Stimulated activated CD8-positive, alpha-beta memory T cell treated with anti-CD3 and anti-CD28 coated beads, Interleukin-7, amount 100 ng/mL, for 4 hours (primary cell): ENCODE data around the gene DPCD.

Experiments used
- DNase-seq, 2 donors: peaks; one replicate each; pipeline ENCODE4 v3.0.0-alpha.2; 2020; ENCODE audit warnings: low read depth in 2 of 2

The DPCD gene

DNA sequence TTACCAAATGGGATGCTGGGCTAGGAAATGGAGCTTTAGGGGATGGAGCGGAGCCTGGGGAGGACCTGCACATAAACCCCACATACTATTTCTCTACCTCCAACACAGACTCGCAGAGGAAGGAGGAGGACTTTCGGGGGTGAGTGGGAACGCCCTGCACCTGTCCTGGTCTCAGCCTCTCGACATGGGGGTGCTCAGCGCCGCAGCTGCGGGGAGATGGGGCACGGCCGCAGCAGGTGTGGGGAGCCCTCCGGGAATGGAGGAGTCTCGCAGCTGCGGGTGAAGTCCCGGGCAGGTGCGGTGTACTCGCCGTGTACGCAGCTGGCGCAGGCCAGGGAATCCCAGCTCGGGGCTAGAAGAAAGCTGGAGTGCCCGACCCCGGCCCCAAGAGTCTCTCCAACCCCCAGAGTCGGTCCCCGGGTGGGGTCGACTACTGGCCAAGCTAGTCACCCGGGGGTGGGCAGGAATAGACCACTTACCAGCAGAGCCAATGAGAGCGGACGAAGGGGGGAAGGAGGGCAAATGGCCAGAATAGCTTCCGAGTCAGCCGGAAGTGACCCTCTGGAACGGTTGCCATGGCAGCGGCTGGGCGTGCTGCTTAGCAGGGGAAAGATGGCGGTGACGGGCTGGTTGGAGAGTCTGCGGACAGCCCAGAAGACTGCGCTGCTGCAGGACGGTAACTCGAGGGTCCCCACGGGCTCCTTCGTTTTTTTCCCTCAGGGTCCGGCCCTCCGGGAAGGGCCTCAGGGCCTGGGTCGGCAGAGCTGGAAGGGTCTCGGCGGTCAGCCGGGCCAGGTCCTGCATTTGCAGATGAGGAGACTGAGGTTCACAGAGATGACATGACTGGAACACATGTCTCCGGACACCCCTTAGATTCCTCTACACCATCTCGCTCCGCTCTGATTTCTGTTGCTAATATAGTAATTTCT, at the start of gene DPCD, which contains the start of gene POLL:
Gene DPCD (plus strand): TSS at position 597 of the 929 bp plus-strand sequence. CDS start 16 bp downstream, at position 613.
Gene POLL (minus strand): TSS at position 533 of the 929 bp plus-strand sequence. CDS start 897 bp downstream, outside the sequence.
- DNase-seq = peak; percentile 84 to 87

- no peak for DNase-seq
Measured at GRCh38 chr10:101538446-101538845, 49.7 kb upstream of the DPCD start.

DNA sequence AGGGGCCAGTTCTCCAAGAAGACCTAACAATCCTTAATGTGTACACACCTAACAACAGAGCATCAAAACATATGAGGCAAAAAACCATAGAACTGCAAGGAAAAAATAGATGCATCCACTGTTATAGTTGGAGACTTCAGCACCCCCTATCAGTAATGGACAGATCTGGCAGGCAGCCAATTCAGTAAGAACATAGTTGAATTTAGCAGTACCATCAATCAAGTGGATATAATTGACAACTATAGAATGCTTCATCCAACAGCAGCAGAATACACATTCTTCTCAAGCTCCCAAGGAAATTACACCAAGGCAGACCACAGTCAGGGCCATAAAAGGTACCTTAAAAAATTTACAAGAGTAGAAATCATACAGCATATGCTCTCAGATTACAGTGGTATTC, 42.2 kb upstream of the DPCD start:
- DNase-seq = no peak

- no peak for DNase-seq
Measured at GRCh38 chr10:101550965-101551364, 37.2 kb upstream of the DPCD start.

GRCh38 chr10:101552442-101552841, 35.7 kb upstream of the DPCD start:
- no peak for DNase-seq

- no peak for DNase-seq
Measured at GRCh38 chr10:101557541-101557940, 30.6 kb upstream of the DPCD start.

- DNase-seq = no peak
Measured at GRCh38 chr10:101558204-101558603, 29.9 kb upstream of the DPCD start.

GRCh38 chr10:101558671-101559595, 29.2 kb upstream of the DPCD start:
- no peak for DNase-seq

- no peak for DNase-seq
Measured at GRCh38 chr10:101559596-101560297, 28.4 kb upstream of the DPCD start.

- DNase-seq = no peak
Measured at GRCh38 chr10:101560298-101561067, 27.6 kb upstream of the DPCD start.

- DNase-seq = no peak
Measured at GRCh38 chr10:101561068-101561915, 26.8 kb upstream of the DPCD start.

DNA sequence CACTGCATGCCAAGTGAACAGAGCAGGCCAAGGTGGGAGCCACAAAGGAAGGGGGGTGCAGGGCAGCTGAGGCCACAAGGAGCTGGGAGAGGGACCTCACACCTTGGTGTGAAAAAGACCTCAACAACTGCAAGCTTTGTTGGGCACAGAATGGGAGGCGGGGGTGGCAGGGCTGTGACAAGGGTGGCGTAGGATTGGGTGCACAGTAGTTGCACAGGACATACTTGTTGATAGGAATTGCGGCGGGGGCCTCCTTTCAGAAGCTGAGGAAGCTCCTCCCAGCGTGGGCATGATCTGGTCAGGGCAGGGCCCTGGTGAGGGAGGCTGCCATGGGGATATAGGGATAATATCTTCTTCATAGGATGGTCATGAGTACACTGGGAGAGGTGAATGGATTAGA, 25.9 kb upstream of the DPCD start:
- no peak for DNase-seq

DNA sequence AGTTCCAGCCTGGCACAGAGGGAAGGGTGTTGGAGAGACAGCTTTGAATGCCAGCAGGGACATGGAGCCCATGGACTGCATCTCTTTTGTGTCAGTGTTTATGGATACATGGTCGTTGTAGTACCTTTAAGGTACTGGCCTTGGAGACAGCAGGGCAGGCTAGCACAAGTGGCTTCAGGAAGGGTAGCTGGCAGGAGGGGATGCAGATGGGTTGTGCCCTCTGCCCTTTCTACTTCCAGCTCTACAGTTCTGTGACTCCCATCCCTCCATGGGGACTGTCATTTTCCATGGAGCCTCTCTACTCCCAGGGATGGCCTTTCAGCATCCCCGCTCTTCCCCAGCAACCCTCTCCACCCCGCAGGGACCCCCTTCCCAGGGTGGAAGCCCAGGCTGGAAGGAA, 25.1 kb upstream of the DPCD start:
- DNase-seq = no peak

DNA sequence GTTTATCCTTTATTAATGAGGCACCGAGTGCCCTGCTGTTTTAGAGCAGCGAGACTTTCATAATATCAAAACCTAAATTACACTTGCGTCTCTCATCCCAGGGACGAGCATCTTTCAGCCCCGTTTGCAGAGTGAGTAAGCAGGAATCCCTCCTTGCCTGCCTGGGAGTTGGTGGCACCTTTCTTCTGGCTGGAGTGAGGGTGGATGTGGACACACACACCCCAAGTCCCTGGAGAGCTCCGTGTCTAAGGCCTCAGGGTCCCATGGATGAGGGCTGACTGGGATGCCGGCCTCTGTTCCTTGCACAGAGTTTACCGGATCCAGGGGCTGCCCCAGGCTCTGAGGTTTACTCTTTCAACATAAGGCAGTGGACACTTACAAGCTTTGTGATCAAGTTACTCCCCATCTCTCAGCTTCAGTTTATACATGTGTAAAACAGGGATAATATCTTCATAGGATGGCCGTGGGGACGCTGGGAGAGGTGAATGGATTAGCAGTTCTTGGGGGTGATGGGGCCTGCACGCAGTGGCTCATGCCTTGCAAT, 24.6 kb upstream of the DPCD start:
- no peak for DNase-seq

DNA sequence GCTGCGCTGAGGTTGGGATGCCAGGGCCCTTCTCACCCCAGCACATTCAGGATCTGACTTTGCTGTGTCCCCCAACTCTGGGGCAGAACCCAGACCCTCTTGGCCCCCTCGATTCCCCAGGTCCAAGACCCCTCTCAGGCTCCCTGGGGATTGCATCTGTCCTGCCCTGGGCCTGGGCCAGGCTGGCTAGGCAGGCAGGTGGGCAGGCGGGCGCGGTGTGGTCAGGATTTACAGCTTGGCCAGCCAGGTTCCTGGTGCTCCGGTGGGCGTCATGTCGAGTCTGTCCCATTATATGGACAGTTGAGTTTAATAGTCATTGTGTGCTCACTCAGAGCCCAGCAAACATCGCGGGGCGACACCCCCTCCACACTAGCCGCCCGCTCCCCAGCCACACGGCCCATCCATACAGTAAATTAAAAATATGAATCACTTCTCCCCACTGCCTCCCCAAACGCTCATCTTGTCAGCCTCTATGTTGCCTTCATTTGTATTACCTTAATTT, 23.6 kb upstream of the DPCD start:
- DNase-seq = no peak

- DNase-seq = no peak
Measured at GRCh38 chr10:101565370-101565900, 22.7 kb upstream of the DPCD start.

DNA sequence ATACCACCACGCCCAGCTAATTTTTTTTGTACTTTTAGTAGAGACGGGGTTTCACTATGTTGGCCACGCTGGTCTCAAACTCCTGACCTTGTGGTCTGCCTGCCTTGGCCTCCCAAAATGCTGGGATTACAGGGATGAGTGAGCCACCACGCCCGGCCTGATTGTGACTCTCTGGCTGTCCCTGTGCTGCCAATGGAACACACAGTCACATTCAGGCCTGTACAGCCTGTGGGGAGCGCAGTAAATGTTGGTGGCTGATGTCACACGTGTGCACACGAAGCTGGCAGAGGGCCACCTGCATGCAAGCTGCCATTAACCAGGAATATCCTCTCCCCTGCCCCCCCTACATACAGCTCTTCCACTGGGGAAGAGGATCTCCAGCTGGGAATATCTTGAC, 22.2 kb upstream of the DPCD start:
- DNase-seq = no peak

DNA sequence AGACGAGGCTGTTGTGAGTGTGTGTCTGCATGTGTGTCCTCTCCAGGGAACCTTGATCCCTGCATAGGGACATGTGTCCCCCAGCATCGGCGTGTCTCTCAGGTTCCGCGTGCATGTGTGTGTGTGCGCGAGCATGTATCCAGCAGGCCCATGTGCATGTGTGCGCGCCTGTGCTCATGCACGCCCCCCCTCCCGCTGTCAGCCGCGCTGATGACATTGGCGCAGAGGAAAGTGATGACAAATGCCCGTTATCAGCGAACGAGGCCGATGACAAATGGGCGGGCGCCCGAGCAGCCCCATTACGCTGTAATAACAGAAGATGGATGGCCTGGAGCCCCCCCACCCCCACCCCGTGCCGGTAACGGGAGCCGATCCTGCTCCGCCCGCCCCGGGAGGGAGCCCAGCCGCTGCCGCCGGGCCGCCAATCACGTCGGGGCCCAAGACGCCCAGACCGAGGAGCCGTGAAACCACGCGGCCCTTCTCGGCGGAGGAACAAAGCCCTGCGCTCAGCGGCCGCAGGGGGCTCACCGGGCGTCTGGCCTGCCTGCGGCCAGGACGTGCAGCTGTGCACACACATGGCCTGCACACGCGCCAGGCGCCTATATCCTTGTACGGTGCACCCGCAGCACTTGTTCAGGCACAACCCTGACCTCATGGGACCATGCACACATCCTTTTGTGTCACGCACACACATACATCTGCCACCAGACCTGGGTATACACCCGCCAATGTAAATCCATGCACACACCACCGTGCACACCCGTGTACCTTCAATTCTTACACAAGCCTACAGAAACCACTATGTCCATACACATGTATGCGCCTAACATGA, 21.6 kb upstream of the DPCD start:
- no peak for DNase-seq
